ENCODE data around the gene KLHL11.
A peak's percentile ranks its signal among the peaks of the same experiment; 100 is the strongest.

KLHL11 gene, protein sequence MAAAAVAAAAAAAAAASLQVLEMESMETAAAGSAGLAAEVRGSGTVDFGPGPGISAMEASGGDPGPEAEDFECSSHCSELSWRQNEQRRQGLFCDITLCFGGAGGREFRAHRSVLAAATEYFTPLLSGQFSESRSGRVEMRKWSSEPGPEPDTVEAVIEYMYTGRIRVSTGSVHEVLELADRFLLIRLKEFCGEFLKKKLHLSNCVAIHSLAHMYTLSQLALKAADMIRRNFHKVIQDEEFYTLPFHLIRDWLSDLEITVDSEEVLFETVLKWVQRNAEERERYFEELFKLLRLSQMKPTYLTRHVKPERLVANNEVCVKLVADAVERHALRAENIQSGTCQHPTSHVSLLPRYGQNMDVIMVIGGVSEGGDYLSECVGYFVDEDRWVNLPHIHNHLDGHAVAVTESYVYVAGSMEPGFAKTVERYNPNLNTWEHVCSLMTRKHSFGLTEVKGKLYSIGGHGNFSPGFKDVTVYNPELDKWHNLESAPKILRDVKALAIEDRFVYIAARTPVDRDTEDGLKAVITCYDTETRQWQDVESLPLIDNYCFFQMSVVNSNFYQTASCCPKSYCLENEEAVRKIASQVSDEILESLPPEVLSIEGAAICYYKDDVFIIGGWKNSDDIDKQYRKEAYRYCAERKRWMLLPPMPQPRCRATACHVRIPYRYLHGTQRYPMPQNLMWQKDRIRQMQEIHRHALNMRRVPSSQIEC

DNA sequence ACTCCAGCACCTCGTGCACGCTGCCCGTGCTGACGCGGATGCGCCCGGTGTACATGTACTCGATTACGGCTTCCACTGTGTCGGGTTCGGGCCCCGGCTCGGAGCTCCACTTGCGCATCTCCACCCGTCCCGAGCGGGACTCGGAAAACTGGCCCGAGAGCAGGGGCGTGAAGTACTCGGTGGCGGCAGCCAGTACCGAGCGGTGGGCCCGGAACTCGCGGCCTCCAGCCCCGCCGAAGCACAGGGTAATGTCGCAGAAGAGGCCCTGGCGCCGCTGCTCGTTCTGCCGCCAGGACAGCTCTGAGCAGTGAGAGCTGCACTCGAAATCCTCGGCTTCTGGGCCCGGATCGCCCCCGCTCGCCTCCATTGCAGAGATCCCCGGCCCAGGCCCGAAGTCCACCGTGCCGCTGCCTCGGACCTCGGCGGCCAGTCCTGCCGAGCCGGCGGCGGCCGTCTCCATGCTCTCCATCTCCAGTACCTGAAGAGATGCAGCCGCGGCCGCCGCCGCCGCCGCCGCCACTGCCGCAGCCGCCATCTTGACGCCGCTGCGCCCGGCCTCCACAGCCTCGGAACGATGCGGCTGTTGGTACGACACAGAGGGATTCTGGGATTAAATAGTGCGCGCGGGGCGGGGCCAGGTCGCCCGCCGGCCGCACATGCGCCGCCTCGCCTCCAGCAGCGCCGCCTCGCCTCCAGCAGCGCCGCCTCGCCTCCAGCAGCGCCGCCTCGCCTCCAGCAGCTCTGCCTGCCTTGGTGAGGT lies at the start of gene KLHL11:
Gene KLHL11, minus strand, starts transcription at position 588 of the 760 bp plus-strand sequence. Its CDS starts 53 bp downstream, at position 535.
- DNase-seq, result peak; percentile 89

GRCh38 chr17:41915020-41915419 lies 49.8 kb upstream of the KLHL11 start:
- DNase-seq, result no peak

DNA sequence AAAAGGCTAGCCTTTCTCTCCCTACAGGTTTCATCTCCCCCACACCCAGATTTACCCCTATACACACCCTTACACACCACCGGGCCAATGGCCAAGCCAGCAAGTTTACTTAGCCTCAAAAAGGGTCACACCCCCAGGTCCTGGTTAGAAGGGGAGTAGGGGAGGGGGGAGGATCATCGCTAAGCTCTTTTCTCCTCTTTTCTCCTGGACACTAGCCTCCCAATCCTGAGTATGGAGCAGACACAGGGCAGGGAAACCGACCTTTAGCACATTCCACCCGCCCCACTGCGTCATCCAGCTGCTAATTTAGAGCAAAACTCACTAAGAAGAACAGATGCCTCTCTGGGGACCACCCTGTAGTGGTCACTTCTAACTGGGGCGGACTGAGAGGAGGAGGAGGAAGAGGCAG lies 49.1 kb upstream of the KLHL11 start:
- DNase-seq, result no peak

DNA sequence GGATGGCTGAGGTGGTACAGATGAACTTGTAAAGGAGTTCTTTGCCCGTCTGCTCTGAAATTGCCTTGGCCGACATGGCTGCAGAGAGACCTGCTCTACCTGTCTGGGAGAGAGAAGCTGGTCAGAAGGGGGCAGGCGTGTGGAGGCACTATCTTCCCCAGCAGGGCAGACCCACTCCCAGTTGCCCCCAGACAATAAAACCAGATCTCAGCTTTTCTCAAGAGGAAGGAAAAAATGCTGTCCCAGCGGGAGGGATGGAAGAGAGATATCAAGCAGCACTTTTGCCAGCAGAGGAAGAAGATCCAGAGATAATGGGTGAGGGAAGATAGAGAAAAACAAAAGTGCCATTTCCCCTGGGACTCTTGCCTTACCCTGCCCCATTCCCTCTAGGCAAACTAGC lies 48.6 kb upstream of the KLHL11 start:
- no peak for DNase-seq

DNA sequence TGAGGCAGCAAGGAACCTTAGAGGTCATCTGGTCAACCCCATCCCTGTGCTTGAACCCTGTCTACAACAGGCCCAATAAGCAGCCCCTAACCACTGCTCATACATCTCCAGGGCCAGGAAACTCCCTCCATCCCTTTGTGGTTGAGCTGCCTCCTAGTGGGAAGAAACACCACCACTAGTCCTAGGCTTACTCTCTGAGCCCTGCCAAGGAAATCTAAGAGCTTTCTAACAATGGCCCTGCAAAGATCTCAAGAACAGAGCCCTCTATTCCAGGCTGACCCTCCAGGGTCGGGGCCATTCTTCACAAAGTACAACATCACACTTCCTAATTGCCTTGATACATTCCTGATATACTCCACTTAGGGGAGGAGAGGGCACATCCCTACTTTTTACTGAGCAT lies 47.7 kb upstream of the KLHL11 start:
- no peak for DNase-seq

GRCh38 chr17:41910701-41911391 lies 45.6 kb upstream of the KLHL11 start:
- DNase-seq, result no peak

GRCh38 chr17:41909088-41909487 lies 43.9 kb upstream of the KLHL11 start:
- no peak for DNase-seq

DNA sequence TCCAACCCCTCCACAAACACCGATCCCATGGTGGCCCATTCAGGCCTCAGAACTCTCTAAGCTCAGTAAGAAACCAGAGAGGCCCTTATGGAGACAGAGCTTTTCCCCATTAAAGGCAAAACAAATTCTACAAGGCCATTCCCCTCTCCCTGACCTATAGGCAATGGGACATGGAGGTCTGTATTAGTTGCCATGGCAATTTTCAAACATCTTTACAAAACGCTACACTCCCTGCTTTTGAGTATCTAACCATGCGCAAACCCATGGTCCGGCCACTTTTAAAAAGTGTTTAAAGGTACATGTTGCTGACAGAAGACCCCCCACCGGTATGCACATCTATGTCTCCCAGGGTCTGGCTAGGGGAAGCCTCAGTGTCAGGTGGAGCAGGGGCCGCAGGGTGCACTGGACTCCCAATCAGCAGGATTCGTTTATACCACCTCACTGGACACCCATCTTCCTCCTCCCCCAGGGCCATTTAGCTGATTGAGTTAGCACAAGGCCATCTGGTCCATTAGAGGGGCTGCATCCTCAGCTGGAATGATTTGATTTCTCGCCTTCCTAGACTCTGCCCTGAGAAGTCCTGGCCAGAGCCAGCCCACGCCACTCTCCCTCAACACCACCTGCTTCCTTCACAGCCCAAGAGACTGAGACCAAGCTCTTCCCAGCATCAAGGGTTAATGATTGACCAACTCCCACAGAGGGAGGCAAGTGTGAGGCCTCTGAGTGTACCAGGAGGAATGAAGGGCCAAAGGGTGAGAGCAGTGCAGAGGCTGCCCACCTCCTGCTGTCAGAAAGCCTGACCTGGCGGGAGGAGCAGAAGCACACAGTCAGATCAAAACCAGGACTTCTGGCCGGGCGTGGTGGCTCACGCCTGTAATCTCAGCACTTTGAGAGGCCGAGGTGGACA lies 42.7 kb upstream of the KLHL11 start:
- DNase-seq, result no peak

DNA sequence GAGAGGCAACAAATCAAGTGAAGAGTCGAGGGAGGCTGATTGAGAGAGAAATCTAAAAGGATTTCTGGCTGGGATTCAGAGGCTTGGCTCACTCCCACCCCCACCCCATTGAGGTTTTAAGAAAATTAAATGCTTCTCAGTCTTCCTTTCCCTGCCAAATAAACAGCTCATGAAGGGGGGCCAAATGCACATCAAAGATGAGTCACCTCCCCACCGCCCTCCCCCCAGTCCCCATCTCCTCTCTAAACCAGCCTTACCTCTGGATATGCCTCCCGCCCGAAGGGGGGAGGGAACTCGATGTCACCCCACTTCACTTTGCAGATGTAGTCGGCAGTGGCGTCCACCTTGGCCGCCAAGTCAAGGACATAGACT lies 41.9 kb upstream of the KLHL11 start:
- no peak for DNase-seq

- no peak for DNase-seq
These were observed 41.4 kb upstream of the KLHL11 start for GRCh38 chr17:41906465-41907184.

- no peak for DNase-seq
These were observed 39.9 kb upstream of the KLHL11 start for GRCh38 chr17:41905172-41905571.

DNA sequence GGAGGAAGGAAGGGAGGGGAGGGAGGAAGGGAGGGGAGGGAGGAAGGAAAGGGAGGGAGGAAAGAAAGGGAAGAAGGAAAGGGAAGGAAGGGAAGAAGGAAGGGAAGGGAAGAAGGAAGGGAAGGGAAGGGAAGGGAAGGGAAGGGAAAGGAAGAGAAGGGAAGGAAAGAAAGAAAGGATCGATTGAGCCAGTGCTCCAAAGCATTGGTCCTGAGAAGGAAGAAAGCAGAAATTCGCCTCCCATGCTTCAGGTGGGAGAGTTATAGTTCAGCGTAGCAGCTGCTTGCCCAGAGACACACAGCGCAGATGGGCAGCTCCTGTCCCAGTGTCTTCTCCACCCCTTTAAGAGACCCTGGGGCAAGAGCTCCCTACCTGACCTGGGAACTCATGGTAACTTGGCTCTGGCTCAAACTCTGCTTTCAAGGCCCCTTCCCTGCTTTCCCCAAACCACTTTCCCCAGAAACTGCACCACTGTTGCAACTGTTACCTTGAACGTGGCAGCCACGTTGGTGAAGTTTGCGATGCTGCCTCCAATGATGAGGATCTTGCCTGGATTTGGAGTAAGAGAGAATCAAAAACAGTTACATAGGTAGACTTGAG lies 39.1 kb upstream of the KLHL11 start:
- no peak for DNase-seq

- DNase-seq, result no peak
These were observed 36.4 kb upstream of the KLHL11 start for GRCh38 chr17:41901646-41902045.

DNA sequence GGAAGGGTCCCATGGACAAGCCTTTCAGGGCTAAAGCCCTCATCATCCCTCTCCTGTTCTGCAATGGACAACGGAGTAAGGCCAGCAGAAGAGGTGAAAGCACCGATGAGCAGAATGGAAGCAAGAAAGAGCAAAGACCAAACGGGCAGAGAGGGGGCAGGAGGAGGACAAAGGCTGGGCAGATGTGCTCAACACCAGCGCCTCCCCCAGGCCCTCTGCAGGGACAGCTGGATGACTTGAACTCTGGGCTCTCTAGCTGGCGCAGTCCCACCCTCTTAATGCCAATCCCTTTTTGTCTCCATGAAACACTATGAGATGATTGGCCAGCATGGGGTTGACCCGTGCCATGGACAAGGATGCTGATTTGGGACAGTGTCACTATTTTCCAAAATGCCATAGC lies 31.5 kb upstream of the KLHL11 start:
- no peak for DNase-seq

DNA sequence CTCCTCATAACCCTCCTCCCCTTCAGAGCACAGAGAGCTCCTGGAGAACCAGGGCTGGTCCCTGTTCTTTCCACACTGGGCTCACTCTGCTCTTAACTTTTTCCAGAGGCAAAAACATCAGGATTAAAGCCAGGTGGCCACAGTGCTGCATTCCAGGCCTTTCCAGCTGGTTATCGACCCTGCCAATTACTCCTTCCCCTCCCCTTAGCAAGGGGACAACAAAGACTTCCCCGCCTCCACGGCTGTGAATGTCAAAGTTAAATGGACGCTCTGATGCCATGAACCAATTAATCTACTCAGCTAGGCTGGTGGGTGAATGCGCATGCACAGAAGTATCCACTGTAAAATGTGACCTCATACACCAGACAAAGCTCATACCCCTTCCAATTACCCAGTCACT lies 30.4 kb upstream of the KLHL11 start:
- DNase-seq, result no peak

DNA sequence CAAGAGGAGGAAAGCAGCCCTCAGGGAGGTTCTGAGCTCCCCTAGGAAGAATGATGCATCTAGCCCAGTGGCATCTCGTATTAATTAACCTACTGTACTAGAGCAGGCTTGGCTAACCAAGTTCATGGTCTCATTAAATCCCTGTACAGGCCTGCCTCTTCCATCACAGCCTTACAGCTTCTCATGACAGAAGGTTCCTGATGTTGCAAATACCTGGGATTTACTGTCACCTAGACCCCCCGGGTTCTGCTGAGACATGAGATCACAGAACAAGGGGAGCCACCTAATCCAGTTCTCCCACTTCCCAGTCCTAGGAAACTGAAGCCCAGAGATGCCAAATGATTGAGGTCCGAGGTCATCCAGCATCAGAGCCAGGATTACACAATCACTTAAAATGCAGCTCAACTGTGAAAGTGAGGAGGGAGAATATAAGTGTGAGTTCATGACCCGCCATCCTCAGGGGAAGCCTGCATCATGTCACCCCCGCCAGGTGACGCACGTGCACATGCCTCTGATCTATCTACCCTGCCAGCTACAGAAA lies 29.6 kb upstream of the KLHL11 start:
- no peak for DNase-seq

GRCh38 chr17:41893384-41893783 lies 28.2 kb upstream of the KLHL11 start:
- DNase-seq, result no peak

GRCh38 chr17:41892021-41892376 lies 26.8 kb upstream of the KLHL11 start:
- no peak for DNase-seq

- no peak for DNase-seq
These were observed 26.2 kb upstream of the KLHL11 start for GRCh38 chr17:41891135-41892020.
